ENCODE data around the gene QRICH1. TPM values are rescaled to one million over a fixed set of nuclear protein-coding genes. Genes with fewer than 3 reads are reported as not detected.

Gene QRICH1
- total RNA-seq, 6 experiments from 2014 or later = 88.7 to 106 (median 94.6) TPM

- Mint-ChIP-seq H3K9me3 (no peaks in the 10 kb centered on the region), H3K36me3 (ENCODE audit: low read depth) (no peaks in the 10 kb centered on the region), H3K27me3 (ENCODE audit: insufficient read depth) (peaks cover 4% of the 10 kb centered on the region), H3K27ac (no peak overlapping the region), H3K4me3 (no peak overlapping the region), H3K4me1 (ENCODE audit: low read depth) (peaks cover 10% of the 10 kb centered on the region)
- TF ChIP-seq, protein P1, sequence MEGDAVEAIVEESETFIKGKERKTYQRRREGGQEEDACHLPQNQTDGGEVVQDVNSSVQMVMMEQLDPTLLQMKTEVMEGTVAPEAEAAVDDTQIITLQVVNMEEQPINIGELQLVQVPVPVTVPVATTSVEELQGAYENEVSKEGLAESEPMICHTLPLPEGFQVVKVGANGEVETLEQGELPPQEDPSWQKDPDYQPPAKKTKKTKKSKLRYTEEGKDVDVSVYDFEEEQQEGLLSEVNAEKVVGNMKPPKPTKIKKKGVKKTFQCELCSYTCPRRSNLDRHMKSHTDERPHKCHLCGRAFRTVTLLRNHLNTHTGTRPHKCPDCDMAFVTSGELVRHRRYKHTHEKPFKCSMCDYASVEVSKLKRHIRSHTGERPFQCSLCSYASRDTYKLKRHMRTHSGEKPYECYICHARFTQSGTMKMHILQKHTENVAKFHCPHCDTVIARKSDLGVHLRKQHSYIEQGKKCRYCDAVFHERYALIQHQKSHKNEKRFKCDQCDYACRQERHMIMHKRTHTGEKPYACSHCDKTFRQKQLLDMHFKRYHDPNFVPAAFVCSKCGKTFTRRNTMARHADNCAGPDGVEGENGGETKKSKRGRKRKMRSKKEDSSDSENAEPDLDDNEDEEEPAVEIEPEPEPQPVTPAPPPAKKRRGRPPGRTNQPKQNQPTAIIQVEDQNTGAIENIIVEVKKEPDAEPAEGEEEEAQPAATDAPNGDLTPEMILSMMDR (IDR thresholded peaks at IDR 0.05) = no peak
- DNase-seq = no peak
These were observed 111.2 kb downstream of the QRICH1 start for GRCh38 chr3:48982686-48983085.

DNA sequence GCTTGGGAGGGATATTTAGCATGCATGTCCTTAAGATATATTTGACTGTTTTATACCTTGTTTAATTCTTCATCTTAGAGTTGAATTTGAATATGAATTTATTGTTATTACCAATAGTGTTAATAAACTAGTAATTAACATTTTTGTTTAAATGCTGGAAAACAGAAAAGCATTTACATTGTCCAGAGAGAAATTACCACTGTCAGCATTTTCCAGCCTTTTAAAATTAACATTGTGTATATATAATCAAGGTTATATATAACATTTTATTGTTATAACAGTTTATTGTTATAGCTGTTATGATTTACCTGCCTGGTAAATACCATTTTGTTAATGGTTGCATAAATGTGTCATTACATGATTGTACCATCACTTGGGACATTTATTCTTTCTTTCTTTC is 111.9 kb downstream of the QRICH1 start:
- H3K36me3 Mint-ChIP-seq (ENCODE audit: low read depth) = no peaks in the 10 kb centered on the region
- no peaks in the 10 kb centered on the region for H3K9me3 Mint-ChIP-seq
- TF ChIP-seq, protein P1 (IDR thresholded peaks at IDR 0.05) = no peak

DNA sequence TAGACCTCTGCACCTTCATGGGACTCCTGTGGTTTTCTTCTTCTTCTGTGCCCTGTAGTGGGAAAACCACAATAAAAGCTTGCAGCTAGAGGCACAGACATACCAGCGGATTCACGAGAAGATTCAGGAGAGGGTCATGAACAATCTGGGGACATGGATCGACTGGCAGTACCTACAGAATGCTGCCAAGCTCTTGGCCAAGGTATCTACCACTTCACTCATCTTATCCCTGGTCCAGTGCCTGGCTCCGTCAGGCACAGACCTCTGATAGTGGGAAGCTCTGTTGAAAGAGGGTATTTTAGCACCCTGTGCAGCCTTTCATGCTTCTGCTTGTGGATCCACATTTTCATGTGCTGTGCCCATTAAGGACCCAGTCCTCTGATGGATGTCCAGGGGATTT is 113.6 kb downstream of the QRICH1 start:
- Mint-ChIP-seq H3K36me3 (ENCODE audit: low read depth) (peaks cover 1% of the 10 kb centered on the region), H3K27ac (no peak overlapping the region), H3K4me3 (no peak overlapping the region), H3K4me1 (ENCODE audit: low read depth) (peaks cover 9% of the 10 kb centered on the region; the same call in 1 of the 2 replicates), H3K27me3 (ENCODE audit: insufficient read depth) (no peaks in the 10 kb centered on the region; the same call in none of the 2 replicates), H3K9me3 (no peaks in the 10 kb centered on the region)
- TF ChIP-seq, protein P1 (IDR thresholded peaks at IDR 0.05) = no peak
- no peak for DNase-seq

More for the DNA sequence above, 111.9 kb downstream of the QRICH1 start:
- H3K4me3 Mint-ChIP-seq = no peak overlapping the region
- peaks cover 9% of the 10 kb centered on the region; the same call in 1 of the 2 replicates for H3K4me1 Mint-ChIP-seq (ENCODE audit: low read depth)
- DNase-seq = no peak
- H3K27ac Mint-ChIP-seq = no peak overlapping the region
- peaks cover 4% of the 10 kb centered on the region for H3K27me3 Mint-ChIP-seq (ENCODE audit: insufficient read depth)

Small RNA genes within 50 kb of the gene (microRNA-seq; reads per million reads assigned to microRNA genes)
- gene MIR191 (6,360 reads per million, percentile 91 among the genes with 10 or more reads in this experiment), gene MIR425 (5,483 reads per million, percentile 90 among the genes with 10 or more reads in this experiment), gene MIR6890 (not detected)

Other genes with a start within 250 kb of the QRICH1 start
- gene PRKAR2A, start 246.2 kb downstream of the QRICH1 start, total RNA-seq (2021; fragmentation: NEBNext Ultra II Directional; extraction: Animal tissue kit (Norgen Biotek cat#: 25700)) = 10 to 100 TPM; 60.6 to 72.7 (median 68.2) TPM
- 10 to 100 TPM; 20.4 to 25.2 (median 22.0) TPM for gene SLC25A20, start 195.2 kb downstream of the QRICH1 start, total RNA-seq (2021; fragmentation: NEBNext Ultra II Directional; extraction: Animal tissue kit (Norgen Biotek cat#: 25700))
- gene ARIH2, start 175.2 kb downstream of the QRICH1 start, total RNA-seq (2021; fragmentation: NEBNext Ultra II Directional; extraction: Animal tissue kit (Norgen Biotek cat#: 25700)) = 10 to 100 TPM; 60.0 to 71.6 (median 68.3) TPM
- gene P4HTM, start 103.8 kb downstream of the QRICH1 start, total RNA-seq (2021; fragmentation: NEBNext Ultra II Directional; extraction: Animal tissue kit (Norgen Biotek cat#: 25700)) = 10 to 100 TPM; 29.1 to 41.4 (median 31.6) TPM
- gene WDR6, start 86.7 kb downstream of the QRICH1 start, total RNA-seq (2021; fragmentation: NEBNext Ultra II Directional; extraction: Animal tissue kit (Norgen Biotek cat#: 25700)) = 100 to 1,000 TPM; 107 to 123 (median 115) TPM
- gene DALRD3, start 75.5 kb downstream of the QRICH1 start, total RNA-seq (2021; fragmentation: NEBNext Ultra II Directional; extraction: Animal tissue kit (Norgen Biotek cat#: 25700)) = 10 to 100 TPM; 25.3 to 33.9 (median 29.5) TPM
- 100 to 1,000 TPM; 129 to 164 (median 153) TPM for gene NDUFAF3, start 72.0 kb downstream of the QRICH1 start, total RNA-seq (2021; fragmentation: NEBNext Ultra II Directional; extraction: Animal tissue kit (Norgen Biotek cat#: 25700))
- 100 to 1,000 TPM; 195 to 228 (median 202) TPM for gene IMPDH2, start 64.7 kb downstream of the QRICH1 start, total RNA-seq (2021; fragmentation: NEBNext Ultra II Directional; extraction: Animal tissue kit (Norgen Biotek cat#: 25700))
- 100 to 1,000 TPM; 183 to 263 (median 237) TPM for gene QARS1, start 10.7 kb upstream of the QRICH1 start, total RNA-seq (2021; fragmentation: NEBNext Ultra II Directional; extraction: Animal tissue kit (Norgen Biotek cat#: 25700))
- 10 to 100 TPM; 35.2 to 49.2 (median 42.6) TPM for gene USP19, start 26.8 kb upstream of the QRICH1 start, total RNA-seq (2021; fragmentation: NEBNext Ultra II Directional; extraction: Animal tissue kit (Norgen Biotek cat#: 25700))
- 100 to 1,000 TPM; 432 to 518 (median 449) TPM for gene LAMB2, start 39.0 kb upstream of the QRICH1 start, total RNA-seq (2021; fragmentation: NEBNext Ultra II Directional; extraction: Animal tissue kit (Norgen Biotek cat#: 25700))
- gene CCDC71, start 72.3 kb upstream of the QRICH1 start, total RNA-seq (2021; fragmentation: NEBNext Ultra II Directional; extraction: Animal tissue kit (Norgen Biotek cat#: 25700)) = 10 to 100 TPM; 20.0 to 23.7 (median 21.9) TPM
- 10 to 100 TPM; 16.7 to 22.0 (median 19.6) TPM for gene KLHDC8B, start 77.5 kb upstream of the QRICH1 start, total RNA-seq (2021; fragmentation: NEBNext Ultra II Directional; extraction: Animal tissue kit (Norgen Biotek cat#: 25700))
- 1 to 10 TPM; 2.4 to 3.5 (median 2.9) TPM for gene C3orf62, start 183.2 kb upstream of the QRICH1 start, total RNA-seq (2021; fragmentation: NEBNext Ultra II Directional; extraction: Animal tissue kit (Norgen Biotek cat#: 25700))
- 10 to 100 TPM; 41.4 to 48.3 (median 44.8) TPM for gene USP4, start 246.0 kb upstream of the QRICH1 start, total RNA-seq (2021; fragmentation: NEBNext Ultra II Directional; extraction: Animal tissue kit (Norgen Biotek cat#: 25700))